Right lobe of liver (tissue), 4 donors: ENCODE measurements around the gene DAGLA.

Experiments used
- POLR2A ChIP-seq: fragments of 450-650 bp; IDR thresholded peaks from one replicate; pipeline ENCODE4 v1.6.1; 2017; ENCODE audit warnings: antibody characterized with exemption, mild to moderate bottlenecking
- TF ChIP-seq, protein P1 (sequence below), 4 donors: fragments of 200-600 bp in 3 of 4; fragments of 450-650 bp in 1 of 4; IDR thresholded peaks; one replicate each; pipeline versions ENCODE4 v1.5.1 to v1.8.0; 2016 to 2022; ENCODE audit warnings: antibody characterized with exemption in 4 of 4, mild to moderate bottlenecking in 2 of 4
- donor health status: DM: no; HTN: no; CAD: no.
- donor health status: DM: no; HTN: no; CAD: no.
- donor health status: DM: no; HTN: yes; CAD: no.

GRCh38 chr11:61682906-61683675 is 2.9 kb downstream of the DAGLA start:
- no peak for TF ChIP-seq POLR2A
- TF ChIP-seq, protein P1, sequence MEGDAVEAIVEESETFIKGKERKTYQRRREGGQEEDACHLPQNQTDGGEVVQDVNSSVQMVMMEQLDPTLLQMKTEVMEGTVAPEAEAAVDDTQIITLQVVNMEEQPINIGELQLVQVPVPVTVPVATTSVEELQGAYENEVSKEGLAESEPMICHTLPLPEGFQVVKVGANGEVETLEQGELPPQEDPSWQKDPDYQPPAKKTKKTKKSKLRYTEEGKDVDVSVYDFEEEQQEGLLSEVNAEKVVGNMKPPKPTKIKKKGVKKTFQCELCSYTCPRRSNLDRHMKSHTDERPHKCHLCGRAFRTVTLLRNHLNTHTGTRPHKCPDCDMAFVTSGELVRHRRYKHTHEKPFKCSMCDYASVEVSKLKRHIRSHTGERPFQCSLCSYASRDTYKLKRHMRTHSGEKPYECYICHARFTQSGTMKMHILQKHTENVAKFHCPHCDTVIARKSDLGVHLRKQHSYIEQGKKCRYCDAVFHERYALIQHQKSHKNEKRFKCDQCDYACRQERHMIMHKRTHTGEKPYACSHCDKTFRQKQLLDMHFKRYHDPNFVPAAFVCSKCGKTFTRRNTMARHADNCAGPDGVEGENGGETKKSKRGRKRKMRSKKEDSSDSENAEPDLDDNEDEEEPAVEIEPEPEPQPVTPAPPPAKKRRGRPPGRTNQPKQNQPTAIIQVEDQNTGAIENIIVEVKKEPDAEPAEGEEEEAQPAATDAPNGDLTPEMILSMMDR (IDR thresholded peaks at IDR 0.05): no peak
